Measurements from ENCODE around the gene PDE7B.

The PDE7B gene

GRCh38 chr6:135851442-135852271 is at the start of gene PDE7B:
TSS of gene PDE7B (plus strand) at chr6:135851701.
- peak; percentile 11 to 18 for DNase-seq (ENCODE audit: low read depth in 2 of 2)

- DNase-seq (ENCODE audit: low read depth in 2 of 2): no peak
Measured at GRCh38 chr6:135801755-135802465, 49.6 kb upstream of the PDE7B start.

- DNase-seq (ENCODE audit: low read depth in 2 of 2): no peak
Measured at GRCh38 chr6:135810486-135810885, 41.0 kb upstream of the PDE7B start.

GRCh38 chr6:135811170-135811569 is 40.3 kb upstream of the PDE7B start:
- no peak for DNase-seq (ENCODE audit: low read depth in 2 of 2)

GRCh38 chr6:135811644-135812526 is 39.6 kb upstream of the PDE7B start:
- no peak for DNase-seq (ENCODE audit: low read depth in 2 of 2)

GRCh38 chr6:135813401-135813800 is 38.1 kb upstream of the PDE7B start:
- DNase-seq (ENCODE audit: low read depth in 2 of 2): no peak

GRCh38 chr6:135814043-135814442 is 37.5 kb upstream of the PDE7B start:
- no peak for DNase-seq (ENCODE audit: low read depth in 2 of 2)

- no peak for DNase-seq (ENCODE audit: low read depth in 2 of 2)
Measured at GRCh38 chr6:135815216-135815615, 36.3 kb upstream of the PDE7B start.

GRCh38 chr6:135817035-135817434 is 34.5 kb upstream of the PDE7B start:
- DNase-seq (ENCODE audit: low read depth in 2 of 2): no peak

GRCh38 chr6:135819665-135820064 is 31.8 kb upstream of the PDE7B start:
- no peak for DNase-seq (ENCODE audit: low read depth in 2 of 2)

GRCh38 chr6:135820340-135820739 is 31.2 kb upstream of the PDE7B start:
- no peak for DNase-seq (ENCODE audit: low read depth in 2 of 2)

GRCh38 chr6:135823851-135824250 is 27.6 kb upstream of the PDE7B start:
- DNase-seq (ENCODE audit: low read depth in 2 of 2): no peak

GRCh38 chr6:135826236-135826804 is 25.2 kb upstream of the PDE7B start:
- DNase-seq (ENCODE audit: low read depth in 2 of 2): no peak

- DNase-seq (ENCODE audit: low read depth in 2 of 2): no peak
Measured at GRCh38 chr6:135828021-135828420, 23.5 kb upstream of the PDE7B start.

GRCh38 chr6:135830452-135830881 is 21.0 kb upstream of the PDE7B start:
- DNase-seq (ENCODE audit: low read depth in 2 of 2): no peak

- DNase-seq (ENCODE audit: low read depth in 2 of 2): no peak
Measured at GRCh38 chr6:135831016-135831415, 20.5 kb upstream of the PDE7B start.

GRCh38 chr6:135832166-135832565 is 19.3 kb upstream of the PDE7B start:
- DNase-seq (ENCODE audit: low read depth in 2 of 2): no peak

GRCh38 chr6:135833771-135834170 is 17.7 kb upstream of the PDE7B start:
- DNase-seq (ENCODE audit: low read depth in 2 of 2): no peak

- DNase-seq (ENCODE audit: low read depth in 2 of 2): no peak
Measured at GRCh38 chr6:135837735-135838449, 13.6 kb upstream of the PDE7B start.

GRCh38 chr6:135839121-135839520 is 12.4 kb upstream of the PDE7B start:
- no peak for DNase-seq (ENCODE audit: low read depth in 2 of 2)

All from stimulated activated CD4-positive, alpha-beta T cell treated with anti-CD3 and anti-CD28 coated beads, Interleukin-4, amount 100 ng/mL, for 48 hours (primary cell).